Lower leg skin (tissue), 3 donors: ENCODE measurements around the gene ACR.

Experiments
- CTCF ChIP-seq, 3 donors: fragments of 450-650 bp; IDR thresholded peaks; one replicate each; pipeline ENCODE4 v1.5.1; 2016; ENCODE audit warnings: antibody characterized with exemption in 3 of 3, mild to moderate bottlenecking in 3 of 3, moderate library complexity in 2 of 3
- POLR2A ChIP-seq, 2 donors: fragments of 450-650 bp; IDR thresholded peaks; one replicate each; pipeline ENCODE4 v1.6.1; 2016 to 2017; ENCODE audit warnings: antibody characterized with exemption in 2 of 2, mild to moderate bottlenecking in 1 of 2, moderate library complexity in 1 of 2

- TF ChIP-seq CTCF (IDR thresholded peaks at IDR 0.05): no peak
- no peak for TF ChIP-seq POLR2A (IDR thresholded peaks at IDR 0.05)
Observed at GRCh38 chr22:50702261-50702671, 35.7 kb upstream of the ACR start.
